Measurements from ENCODE around the gene MS4A4E.

GRCh38 chr11:60281485-60281884 lies 38.5 kb upstream of the MS4A4E start:
- TF ChIP-seq CTCF (IDR thresholded peaks at IDR 0.05; ENCODE audit: extremely low read depth in 1 of 2, insufficient read depth in 1 of 2, low read depth in 1 of 2, low read length in 2 of 2), result no peak
- TF ChIP-seq POLR2AphosphoS5 (IDR thresholded peaks at IDR 0.05; ENCODE audit: insufficient read depth, low read depth, low read length), result no peak
- no peak for TF ChIP-seq MAX (IDR thresholded peaks at IDR 0.05; ENCODE audit: insufficient read depth, insufficient read length)
- TF ChIP-seq POLR2A (IDR thresholded peaks at IDR 0.05; ENCODE audit: low read depth, low read length), result no peak
- TF ChIP-seq FOS (IDR thresholded peaks at IDR 0.05; ENCODE audit: borderline replicate concordance, insufficient read depth, low read length), result no peak
- no peak for TF ChIP-seq GATA2 (IDR thresholded peaks at IDR 0.05; ENCODE audit: insufficient read depth, insufficient read length, low read depth, low read length)

Measured in endothelial cell of umbilical vein (primary cell).